Renal cortex interstitium (tissue), 11 donors: ENCODE measurements around the gene CD46. TPM values are rescaled to one million over a fixed set of nuclear protein-coding genes. Genes with fewer than 3 reads are reported as not detected.

Experiments
- DNase-seq, 11 donors: peaks; one replicate each; pipeline ENCODE4 v3.0.0-alpha.2; 2013; ENCODE audit warnings: low read depth in 9 of 11, low spot score in 4 of 11; ENCODE audit errors: extremely low read depth in 1 of 11
- polyA plus RNA-seq, 3 donors: library from polyadenylated mRNA; unstranded; fragments of 120-200 nt; gene quantifications; one replicate each; pipeline ENCODE4 v1.2.1, GENCODE V29; 2013; ENCODE audit not compliant: insufficient read length in 3 of 3

Gene CD46
- polyA plus RNA-seq, 3 donors, result 268 to 350 (median 341) TPM

GRCh38 chr1:207832796-207833195 lies 80.9 kb downstream of the CD46 start:
- DNase-seq, result no peak

- DNase-seq, result no peak
Observed at GRCh38 chr1:207833381-207833780, 81.5 kb downstream of the CD46 start.

- DNase-seq, result no peak
Observed at GRCh38 chr1:207833956-207834660, 82.3 kb downstream of the CD46 start.

GRCh38 chr1:207835958-207836357 lies 84.1 kb downstream of the CD46 start:
- DNase-seq, result no peak

- DNase-seq, result no peak
Observed at GRCh38 chr1:207836591-207837347, 84.9 kb downstream of the CD46 start.

GRCh38 chr1:207837673-207838072 lies 85.8 kb downstream of the CD46 start:
- DNase-seq, result no peak

GRCh38 chr1:207838156-207839082 lies 86.6 kb downstream of the CD46 start:
- no peak for DNase-seq

- DNase-seq, result no peak
Observed at GRCh38 chr1:207839083-207839413, 87.2 kb downstream of the CD46 start.

GRCh38 chr1:207840380-207840779 lies 88.5 kb downstream of the CD46 start:
- DNase-seq, result no peak

- no peak for DNase-seq
Observed at GRCh38 chr1:207841293-207841692, 89.4 kb downstream of the CD46 start.

GRCh38 chr1:207841901-207842300 lies 90.0 kb downstream of the CD46 start:
- DNase-seq, result no peak

GRCh38 chr1:207842506-207842905 lies 90.7 kb downstream of the CD46 start:
- no peak for DNase-seq

- no peak for DNase-seq
Observed at GRCh38 chr1:207844371-207844770, 92.5 kb downstream of the CD46 start.

Other genes starting within 250 kb of the CD46 start
- gene CR1L, start 106.9 kb upstream of the CD46 start, polyA plus RNA-seq, result 1 to 10 TPM; 1.3 to 1.6 (median 1.3) TPM
- 100 to 1,000 TPM in 1 of 3 donors, 10 to 100 TPM in 2; 79.0 to 106 (median 95.1) TPM for gene CD34, start 159.1 kb downstream of the CD46 start, polyA plus RNA-seq